Ovary (tissue), 9 donors: ENCODE measurements around the gene DUSP22. TPM values are rescaled to one million over a fixed set of nuclear protein-coding genes. Genes with fewer than 3 reads are reported as not detected.

ENCODE experiments used
- DNase-seq, 5 donors: peaks; one replicate each; pipeline ENCODE4 v3.0.0-alpha.2; 2019 to 2020
- H3K27ac ChIP-seq, 2 donors: fragments of 200-600 bp; one replicate each; pipeline versions ENCODE4 v1.5.1 to v1.8.0; 2019 to 2022
- H3K27me3 ChIP-seq: fragments of 200-600 bp; one replicate; pipeline ENCODE4 v1.8.0; 2022
- H3K36me3 ChIP-seq: fragments of 200-600 bp; sonication (generic); one replicate; pipeline ENCODE4 v1.5.1; 2019
- H3K4me1 ChIP-seq: one replicate; pipeline ENCODE4 v1.8.1; 2013; ENCODE audit warnings: mild to moderate bottlenecking, moderate library complexity; ENCODE audit not compliant: insufficient read depth
- H3K4me3 ChIP-seq: fragments of 200-600 bp; sonication (generic); one replicate; pipeline ENCODE4 v1.5.1; 2017
- H3K9me3 ChIP-seq, 2 donors: fragments of 200-600 bp in 1 of 2; sonication (generic) in 1 of 2; one replicate each; pipeline versions ENCODE4 v1.5.1 to v1.8.1; 2013 to 2019; ENCODE audit warnings: mild to moderate bottlenecking in 1 of 2, moderate library complexity in 1 of 2
- EP300 ChIP-seq: sonication (generic); formaldehyde crosslinking; IDR thresholded peaks from one replicate; pipeline ENCODE4 v1.6.1; 2017; ENCODE audit warnings: antibody characterized with exemption
- POLR2A ChIP-seq: fragments of 450-650 bp; IDR thresholded peaks from one replicate; pipeline ENCODE4 v1.6.1; 2017; ENCODE audit warnings: antibody characterized with exemption, mild to moderate bottlenecking, moderate library complexity
- WGBS, 3 donors: extraction: QIAGEN DNeasy Blood & Tissue Kit in 1 of 3; methylation state at CpG; one replicate each; pipeline versions ENCODE4 v1.1.5 to v1.1.7; 2013 to 2017; 5-methylcytosine and 5-hydroxymethylcytosine counted together
- intact Hi-C, 4 donors: fragments of 100-400 bp; cut with DNase I; formaldehyde crosslinking; loops; one replicate each; pipeline versions ENCODE4 v1.11.0 to v1.15.1; 2022 to 2023
- polyA plus RNA-seq, 2 donors: library from polyadenylated mRNA; stranded (reverse); fragments of 200-250 nt in 1 of 2; fragments of 350-450 nt in 1 of 2; fragmentation: Illumina TruSeq in 1 of 2; extraction: RNeasy Lipid Tissue Mini Kit (QIAGEN cat#74804) in 1 of 2; gene quantifications; one replicate each; pipeline ENCODE4 v1.2.3, GENCODE V29; 2013 to 2014
- total RNA-seq, 7 donors: library from RNA; depleted of rRNA in 2 of 7; stranded (reverse); fragments of >200 nt in 2 of 7; fragmentation: NEBNext Ultra II Directional in 3 of 7; extraction: Animal tissue kit (Norgen Biotek cat#: 25700) in 3 of 7; gene quantifications; one replicate each; pipeline versions ENCODE4 v1.1.0 to v1.2.4, GENCODE V29; 2016 to 2023
- TF ChIP-seq, protein P1 (sequence below), 3 donors: fragments of 450-650 bp in 2 of 3; fragments of 200-600 bp in 1 of 3; IDR thresholded peaks; one replicate each; pipeline versions ENCODE4 v1.5.1 to v1.8.0; 2016 to 2022; ENCODE audit warnings: antibody characterized with exemption in 3 of 3, mild to moderate bottlenecking in 1 of 3
- donor health status: DM: no; HTN: no; CAD: no; lungs with moderate emphysema.
- donor health status: DM: no; HTN: no; CAD: no.
- donor health status: Bipolar disorder and iron deficiency.
- donor health status: DM: yes; HTN: yes; CAD: no.
- donor health status: DM: no; HTN: no; CAD: no.
- donor health status: DM: yes; HTN: yes; CAD: no.

The DUSP22 gene
- total and polyA plus RNA-seq, 9 donors, result 24.7 to 35.0 (median 29.3) TPM

DNA sequence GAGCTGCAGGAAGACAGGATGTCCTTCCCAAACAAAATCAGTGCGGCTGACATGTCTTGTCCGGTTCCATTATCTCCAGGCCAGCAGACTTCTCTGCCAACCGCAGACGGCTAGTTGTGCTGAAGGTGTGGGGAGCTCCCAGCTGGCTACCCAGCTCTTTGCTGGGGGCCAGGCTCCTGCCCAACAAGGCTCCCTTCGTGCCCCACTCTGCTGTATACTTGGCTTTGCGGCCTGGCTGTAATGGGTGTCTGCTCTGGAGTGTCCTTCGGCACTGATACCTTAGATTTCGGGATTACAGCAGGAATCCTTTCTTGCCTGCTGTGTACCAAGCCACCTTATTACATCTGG is 50.5 kb downstream of the DUSP22 start:
- no peaks in the 10 kb centered on the region for H3K4me1 ChIP-seq
- no peaks in the 10 kb centered on the region for H3K27me3 ChIP-seq
- TF ChIP-seq EP300 (no peak), POLR2A (no peak)
- TF ChIP-seq, protein P1, sequence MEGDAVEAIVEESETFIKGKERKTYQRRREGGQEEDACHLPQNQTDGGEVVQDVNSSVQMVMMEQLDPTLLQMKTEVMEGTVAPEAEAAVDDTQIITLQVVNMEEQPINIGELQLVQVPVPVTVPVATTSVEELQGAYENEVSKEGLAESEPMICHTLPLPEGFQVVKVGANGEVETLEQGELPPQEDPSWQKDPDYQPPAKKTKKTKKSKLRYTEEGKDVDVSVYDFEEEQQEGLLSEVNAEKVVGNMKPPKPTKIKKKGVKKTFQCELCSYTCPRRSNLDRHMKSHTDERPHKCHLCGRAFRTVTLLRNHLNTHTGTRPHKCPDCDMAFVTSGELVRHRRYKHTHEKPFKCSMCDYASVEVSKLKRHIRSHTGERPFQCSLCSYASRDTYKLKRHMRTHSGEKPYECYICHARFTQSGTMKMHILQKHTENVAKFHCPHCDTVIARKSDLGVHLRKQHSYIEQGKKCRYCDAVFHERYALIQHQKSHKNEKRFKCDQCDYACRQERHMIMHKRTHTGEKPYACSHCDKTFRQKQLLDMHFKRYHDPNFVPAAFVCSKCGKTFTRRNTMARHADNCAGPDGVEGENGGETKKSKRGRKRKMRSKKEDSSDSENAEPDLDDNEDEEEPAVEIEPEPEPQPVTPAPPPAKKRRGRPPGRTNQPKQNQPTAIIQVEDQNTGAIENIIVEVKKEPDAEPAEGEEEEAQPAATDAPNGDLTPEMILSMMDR (IDR thresholded peaks at IDR 0.05), result no peak
- H3K9me3 ChIP-seq, result no peaks in the 10 kb centered on the region
- intact Hi-C loops, result no loop called here
- no peak overlapping the region for H3K27ac ChIP-seq
- 81 to 91% (median 88%) methylated on average over 8 of the region's 8 CpGs for WGBS, 3 donors
- no peak for DNase-seq
- H3K36me3 ChIP-seq, result no peaks in the 10 kb centered on the region
- H3K4me3 ChIP-seq, result no peak overlapping the region

DNA sequence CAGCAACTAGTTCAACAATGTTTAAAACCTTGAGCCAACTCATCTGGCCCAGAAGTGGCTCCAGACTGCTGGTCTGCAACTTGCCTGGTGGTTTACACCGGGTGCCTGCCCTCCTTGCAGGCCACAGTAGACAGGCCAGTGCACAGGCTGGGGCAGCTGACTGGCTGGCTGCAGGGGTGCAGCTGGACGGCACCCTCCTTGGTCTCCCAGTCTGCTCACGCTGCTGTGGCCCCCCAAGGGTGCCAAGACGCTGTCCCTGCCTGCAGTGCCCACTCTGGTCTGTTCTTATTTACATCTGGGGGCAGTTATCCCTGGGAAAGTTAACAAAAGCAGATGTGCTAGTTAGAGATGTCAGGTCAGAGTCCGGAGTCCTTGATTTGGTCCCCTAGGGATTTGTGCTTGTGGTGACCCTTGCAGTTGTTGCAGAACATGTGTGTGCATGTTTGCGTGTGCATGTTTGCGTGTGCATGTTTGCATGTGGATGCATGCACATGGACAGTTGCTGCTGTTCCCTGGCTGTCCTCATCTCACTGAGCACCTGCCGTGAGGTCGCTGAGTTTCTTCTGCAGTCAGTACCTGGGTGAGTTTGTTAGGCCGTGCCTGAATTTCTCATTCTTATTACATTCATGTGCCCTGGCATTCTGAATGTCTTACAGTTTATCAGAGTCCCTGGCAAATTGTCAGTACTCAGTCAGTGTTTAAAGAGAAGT is 51.1 kb downstream of the DUSP22 start:
- H3K36me3 ChIP-seq, result no peaks in the 10 kb centered on the region
- no peaks in the 10 kb centered on the region for H3K9me3 ChIP-seq
- H3K27ac ChIP-seq, result no peak overlapping the region
- no peaks in the 10 kb centered on the region for H3K4me1 ChIP-seq
- H3K27me3 ChIP-seq, result no peaks in the 10 kb centered on the region
- no peak overlapping the region for H3K4me3 ChIP-seq
- intact Hi-C loops, result no loop called here
- DNase-seq, result no peak
- TF ChIP-seq EP300 (no peak), POLR2A (no peak)
- TF ChIP-seq, protein P1 (IDR thresholded peaks at IDR 0.05), result no peak
- WGBS, 3 donors, result 81 to 84% (median 83%) methylated on average over 10 of the region's 10 CpGs

DNA sequence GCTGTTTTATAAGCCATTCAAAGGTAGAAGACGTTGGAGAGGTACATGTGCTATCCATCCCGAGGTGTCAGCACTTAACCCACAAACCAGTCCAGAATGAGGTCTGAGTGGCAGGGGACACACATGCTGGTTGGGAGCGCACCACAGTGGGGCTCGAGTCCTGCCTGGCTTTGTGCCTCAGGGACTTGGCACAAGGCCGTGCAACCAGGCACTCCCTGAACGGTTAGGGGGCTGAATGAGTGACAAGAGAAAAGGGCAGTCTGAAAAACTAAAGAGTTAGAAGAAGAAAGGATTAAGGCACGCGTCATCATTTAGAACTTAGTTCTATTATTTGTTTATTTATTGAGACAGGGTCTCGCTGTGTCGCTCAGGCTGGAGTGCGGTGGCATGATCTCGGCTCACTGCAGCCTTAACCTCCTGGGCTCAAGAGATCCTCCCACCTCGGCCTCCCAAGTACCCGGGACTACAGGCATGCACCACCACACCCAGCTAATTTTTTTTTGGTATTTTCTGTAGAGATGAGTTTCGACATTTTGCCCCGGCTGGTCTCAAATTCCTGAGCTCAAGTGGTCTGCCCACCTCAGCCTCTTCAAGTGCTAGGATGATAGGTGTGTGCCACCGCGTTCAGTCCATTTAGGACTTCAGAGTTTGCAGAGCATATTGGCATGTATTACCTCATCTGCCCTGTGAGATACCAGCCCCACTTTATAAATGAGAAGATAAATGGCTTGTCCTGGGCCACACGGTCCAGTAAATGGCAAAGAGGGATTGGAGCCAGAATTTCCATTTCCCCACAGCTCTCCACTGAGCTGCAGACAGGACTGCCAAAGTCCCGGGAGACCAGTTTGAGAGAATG is 51.9 kb downstream of the DUSP22 start:
- intact Hi-C loops, result no loop called here
- 83 to 84% (median 84%) methylated on average over 20 of the region's 20 CpGs for WGBS, 3 donors
- Histone ChIP-seq H3K9me3 (no peaks in the 10 kb centered on the region), H3K27ac (no peak overlapping the region), H3K4me3 (no peak overlapping the region), H3K4me1 (no peaks in the 10 kb centered on the region), H3K36me3 (no peaks in the 10 kb centered on the region), H3K27me3 (no peaks in the 10 kb centered on the region)
- TF ChIP-seq, protein P1 (IDR thresholded peaks at IDR 0.05), result no peak
- TF ChIP-seq POLR2A, result no peak
- no peak for TF ChIP-seq EP300
- DNase-seq, result no peak

DNA sequence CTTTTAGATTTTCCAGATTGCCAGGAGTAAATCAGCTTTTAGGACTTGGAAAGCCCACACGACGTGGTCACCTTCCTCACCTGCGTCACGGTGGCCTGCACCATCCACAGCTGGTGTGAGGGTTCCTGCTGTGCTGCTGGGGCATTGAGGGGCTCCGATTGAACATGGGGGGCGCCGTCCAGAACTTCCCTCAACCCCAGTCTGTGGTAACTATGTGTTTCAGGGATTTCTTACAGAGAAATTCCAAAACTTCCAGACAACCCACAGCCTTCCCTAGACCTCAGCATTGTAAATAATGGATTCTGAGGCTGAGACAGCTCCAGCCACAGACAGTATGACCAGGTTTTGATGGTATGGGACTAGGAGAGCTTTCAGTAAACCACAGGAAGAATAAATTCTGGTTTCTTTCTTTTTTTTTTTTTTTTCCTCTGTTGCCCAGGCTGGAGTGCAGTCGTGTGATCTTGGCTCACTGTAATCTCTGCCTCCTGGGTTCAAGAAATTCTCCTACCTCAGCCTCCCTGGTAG is 52.6 kb downstream of the DUSP22 start:
- Histone ChIP-seq H3K36me3 (no peaks in the 10 kb centered on the region), H3K4me3 (no peak overlapping the region), H3K27me3 (no peaks in the 10 kb centered on the region), H3K4me1 (no peaks in the 10 kb centered on the region), H3K9me3 (no peaks in the 10 kb centered on the region), H3K27ac (no peak overlapping the region)
- TF ChIP-seq POLR2A (no peak), EP300 (no peak)
- TF ChIP-seq, protein P1 (IDR thresholded peaks at IDR 0.05), result no peak
- intact Hi-C loops, result no loop called here
- DNase-seq, result no peak
- 72 to 79% (median 76%) methylated on average over 8 of the region's 8 CpGs for WGBS, 3 donors
